HG03139 (cell line): ENCODE data around the gene CCDC91.
A peak's percentile ranks its signal among the peaks of the same experiment; 100 is the strongest.

Experiments used
- ATAC-seq: cut with Tn5 transposase; IDR thresholded peaks from one replicate; pipeline ENCODE4 v1.9.1; 2021; ENCODE audit not compliant: unreplicated experiment

The CCDC91 gene

GRCh38 chr12:28513983-28514382 is 323.7 kb downstream of the CCDC91 start:
- no peak for ATAC-seq

GRCh38 chr12:28517101-28517500 is 326.8 kb downstream of the CCDC91 start:
- no peak for ATAC-seq

- ATAC-seq = no peak
Observed at GRCh38 chr12:28527631-28528249, 337.5 kb downstream of the CCDC91 start.

GRCh38 chr12:28535216-28535615 is 345.0 kb downstream of the CCDC91 start:
- no peak for ATAC-seq

GRCh38 chr12:28536088-28536487 is 345.8 kb downstream of the CCDC91 start:
- no peak for ATAC-seq

GRCh38 chr12:28537474-28537873 is 347.2 kb downstream of the CCDC91 start:
- ATAC-seq = no peak

- no peak for ATAC-seq
Observed at GRCh38 chr12:28539691-28540323, 349.6 kb downstream of the CCDC91 start.

- no peak for ATAC-seq
Observed at GRCh38 chr12:28540324-28540714, 350.1 kb downstream of the CCDC91 start.

- peak; percentile 41 for ATAC-seq
Observed at GRCh38 chr12:28543021-28543890, 353.0 kb downstream of the CCDC91 start.

- ATAC-seq = no peak
Observed at GRCh38 chr12:28550757-28551704, 360.8 kb downstream of the CCDC91 start.

GRCh38 chr12:28552251-28552970 is 362.2 kb downstream of the CCDC91 start:
- no peak for ATAC-seq

GRCh38 chr12:28555748-28556147 is 365.5 kb downstream of the CCDC91 start:
- no peak for ATAC-seq

GRCh38 chr12:28558250-28558649 is 368.0 kb downstream of the CCDC91 start:
- no peak for ATAC-seq

GRCh38 chr12:28563286-28563685 is 373.0 kb downstream of the CCDC91 start:
- ATAC-seq = no peak

GRCh38 chr12:28563936-28564335 is 373.7 kb downstream of the CCDC91 start:
- ATAC-seq = no peak

- ATAC-seq = no peak
Observed at GRCh38 chr12:28568118-28568517, 377.9 kb downstream of the CCDC91 start.

GRCh38 chr12:28568704-28569103 is 378.4 kb downstream of the CCDC91 start:
- ATAC-seq = no peak

- no peak for ATAC-seq
Observed at GRCh38 chr12:28569698-28570411, 379.6 kb downstream of the CCDC91 start.

GRCh38 chr12:28570811-28571210 is 380.6 kb downstream of the CCDC91 start:
- ATAC-seq = no peak
